ENCODE data around the gene PEX11G. TPM values are rescaled to one million over a fixed set of nuclear protein-coding genes. Genes with fewer than 3 reads are reported as not detected.
A peak's percentile ranks its signal among the peaks of the same experiment; 100 is the strongest.

The PEX11G gene
- total and polyA plus RNA-seq, 9 donors = 0.40 to 6.0 (median 3.7) TPM

DNA sequence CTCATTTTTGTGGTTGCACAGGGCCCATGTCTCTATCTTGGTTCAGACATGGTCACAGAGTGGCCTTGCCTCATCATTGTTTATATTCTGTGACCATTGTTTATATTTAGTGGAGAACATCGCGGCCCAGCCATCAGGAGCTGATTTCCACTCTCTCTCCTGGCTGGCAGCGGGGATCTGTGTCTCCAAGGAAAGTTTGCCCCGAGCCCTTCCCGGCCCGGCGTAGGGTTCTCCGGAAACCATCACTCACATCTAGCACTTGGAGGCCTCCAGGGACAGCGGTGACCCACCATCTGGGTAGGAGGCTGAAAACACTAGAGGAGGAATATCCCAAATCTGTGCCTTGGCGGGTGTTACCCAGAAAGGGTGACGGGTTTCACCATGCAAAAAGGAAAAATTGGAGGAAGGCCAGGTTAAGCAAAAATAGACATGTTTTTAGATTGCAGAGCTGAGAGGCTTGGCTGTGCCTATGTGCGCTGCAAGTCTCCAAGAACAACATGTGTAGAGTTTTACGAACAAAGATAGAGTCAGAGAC, 26.3 kb upstream of the PEX11G start:
- H3K27ac ChIP-seq = peak overlapping the region in 1 of 2 donors; percentile 94
- peaks cover 8% of the 10 kb centered on the region for H3K4me1 ChIP-seq (ENCODE audit: insufficient read depth)
- H3K4me3 ChIP-seq = peak overlapping the region; percentile 58
- TF ChIP-seq, protein P1, sequence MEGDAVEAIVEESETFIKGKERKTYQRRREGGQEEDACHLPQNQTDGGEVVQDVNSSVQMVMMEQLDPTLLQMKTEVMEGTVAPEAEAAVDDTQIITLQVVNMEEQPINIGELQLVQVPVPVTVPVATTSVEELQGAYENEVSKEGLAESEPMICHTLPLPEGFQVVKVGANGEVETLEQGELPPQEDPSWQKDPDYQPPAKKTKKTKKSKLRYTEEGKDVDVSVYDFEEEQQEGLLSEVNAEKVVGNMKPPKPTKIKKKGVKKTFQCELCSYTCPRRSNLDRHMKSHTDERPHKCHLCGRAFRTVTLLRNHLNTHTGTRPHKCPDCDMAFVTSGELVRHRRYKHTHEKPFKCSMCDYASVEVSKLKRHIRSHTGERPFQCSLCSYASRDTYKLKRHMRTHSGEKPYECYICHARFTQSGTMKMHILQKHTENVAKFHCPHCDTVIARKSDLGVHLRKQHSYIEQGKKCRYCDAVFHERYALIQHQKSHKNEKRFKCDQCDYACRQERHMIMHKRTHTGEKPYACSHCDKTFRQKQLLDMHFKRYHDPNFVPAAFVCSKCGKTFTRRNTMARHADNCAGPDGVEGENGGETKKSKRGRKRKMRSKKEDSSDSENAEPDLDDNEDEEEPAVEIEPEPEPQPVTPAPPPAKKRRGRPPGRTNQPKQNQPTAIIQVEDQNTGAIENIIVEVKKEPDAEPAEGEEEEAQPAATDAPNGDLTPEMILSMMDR (IDR thresholded peaks at IDR 0.05) = no peak
- TF ChIP-seq POLR2A (IDR thresholded peaks at IDR 0.05) (no peak), EP300 (IDR thresholded peaks at IDR 0.05) (no peak)
- intact Hi-C loops (cut with DNase I) = no loop called here
- H3K9me3 ChIP-seq = no peaks in the 10 kb centered on the region
- DNase-seq = peak; percentile 63 to 92 (median 81)
- H3K27me3 ChIP-seq = no peaks in the 10 kb centered on the region
- 12 to 24% (median 12%) methylated on average over 13 of the region's 13 CpGs for WGBS, 3 donors
- H3K36me3 ChIP-seq = no peaks in the 10 kb centered on the region

DNA sequence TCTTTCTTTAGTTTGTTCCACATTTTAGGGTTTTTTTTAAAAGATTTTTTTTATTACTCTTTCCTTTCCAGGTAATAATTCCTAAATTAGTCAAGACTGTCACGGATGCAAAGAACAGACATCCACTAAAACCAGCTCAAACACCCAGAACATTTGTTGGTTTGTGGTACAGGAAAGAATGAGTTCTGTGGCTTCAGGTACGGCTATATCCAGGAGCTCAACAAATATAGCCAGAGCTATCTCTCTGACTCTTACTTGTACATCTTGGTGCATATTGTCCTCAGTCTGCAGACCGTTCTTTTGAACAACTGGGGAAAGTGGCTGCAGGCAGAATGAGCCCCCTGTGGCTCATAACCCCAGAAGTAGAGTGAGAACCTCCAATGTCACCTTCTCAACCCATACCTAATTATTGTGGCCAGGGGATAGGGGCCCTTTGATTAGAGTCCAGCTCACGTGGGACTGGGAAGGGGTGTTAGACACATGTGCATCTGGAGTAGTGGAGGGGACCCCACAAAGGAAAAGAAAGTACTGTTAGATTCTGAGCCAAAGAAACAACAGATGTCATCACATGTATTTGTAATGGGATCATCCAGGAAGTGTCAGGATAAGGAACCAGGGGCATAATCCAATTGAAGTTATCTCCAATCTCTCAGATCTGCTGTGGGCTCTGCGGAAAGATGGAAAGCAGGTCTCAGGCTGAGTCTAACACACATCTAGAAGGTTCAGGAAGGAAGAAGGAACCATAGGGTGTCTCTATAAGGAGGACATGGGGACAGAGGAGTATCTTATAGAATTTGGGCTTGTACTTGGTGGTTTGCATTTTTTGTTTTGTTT, 25.2 kb upstream of the PEX11G start:
- no peaks in the 10 kb centered on the region for H3K36me3 ChIP-seq
- intact Hi-C loops (cut with DNase I) = no loop called here
- no peak for DNase-seq
- H3K4me1 ChIP-seq (ENCODE audit: insufficient read depth) = peaks cover 8% of the 10 kb centered on the region
- no peak overlapping the region for H3K27ac ChIP-seq
- no peak overlapping the region for H3K4me3 ChIP-seq
- WGBS, 3 donors = 86 to 89% (median 87%) methylated on average over 5 of the region's 5 CpGs
- TF ChIP-seq, protein P1 (IDR thresholded peaks at IDR 0.05) = no peak
- TF ChIP-seq POLR2A (IDR thresholded peaks at IDR 0.05) = no peak
- no peak for TF ChIP-seq EP300 (IDR thresholded peaks at IDR 0.05)
- no peaks in the 10 kb centered on the region for H3K27me3 ChIP-seq
- no peaks in the 10 kb centered on the region for H3K9me3 ChIP-seq

DNA sequence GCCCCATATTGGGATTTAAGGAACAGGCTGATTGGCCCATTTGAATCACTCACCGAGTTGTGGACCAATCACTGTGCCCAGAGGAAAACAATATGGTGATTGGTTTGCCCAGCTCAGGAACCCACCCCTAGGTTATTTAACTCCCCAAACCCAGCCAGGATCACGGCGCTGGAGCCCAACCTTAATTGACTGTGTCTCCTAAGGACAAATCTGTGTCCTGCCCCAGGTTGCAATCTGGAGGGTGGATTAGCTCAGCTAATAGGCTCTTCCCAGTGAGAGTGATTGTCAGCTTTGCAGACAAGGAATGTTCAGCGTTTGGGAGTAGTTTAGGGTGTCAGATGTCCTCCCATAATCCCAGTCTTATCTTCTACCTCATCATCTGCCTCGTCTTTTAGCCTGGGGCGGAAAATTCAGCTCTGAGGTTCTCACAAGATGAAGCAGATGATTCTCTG, 23.6 kb upstream of the PEX11G start:
- intact Hi-C loops (cut with DNase I) = no loop called here
- DNase-seq = no peak
- Histone ChIP-seq H3K4me1 (ENCODE audit: insufficient read depth) (peaks cover 8% of the 10 kb centered on the region), H3K27ac (no peak overlapping the region), H3K4me3 (no peak overlapping the region), H3K36me3 (no peaks in the 10 kb centered on the region), H3K9me3 (no peaks in the 10 kb centered on the region), H3K27me3 (no peaks in the 10 kb centered on the region)
- 48 to 55% (median 50%) methylated on average over 6 of the region's 6 CpGs for WGBS, 3 donors
- TF ChIP-seq, protein P1 (IDR thresholded peaks at IDR 0.05) = no peak
- no peak for TF ChIP-seq EP300 (IDR thresholded peaks at IDR 0.05)
- no peak for TF ChIP-seq POLR2A (IDR thresholded peaks at IDR 0.05)

DNA sequence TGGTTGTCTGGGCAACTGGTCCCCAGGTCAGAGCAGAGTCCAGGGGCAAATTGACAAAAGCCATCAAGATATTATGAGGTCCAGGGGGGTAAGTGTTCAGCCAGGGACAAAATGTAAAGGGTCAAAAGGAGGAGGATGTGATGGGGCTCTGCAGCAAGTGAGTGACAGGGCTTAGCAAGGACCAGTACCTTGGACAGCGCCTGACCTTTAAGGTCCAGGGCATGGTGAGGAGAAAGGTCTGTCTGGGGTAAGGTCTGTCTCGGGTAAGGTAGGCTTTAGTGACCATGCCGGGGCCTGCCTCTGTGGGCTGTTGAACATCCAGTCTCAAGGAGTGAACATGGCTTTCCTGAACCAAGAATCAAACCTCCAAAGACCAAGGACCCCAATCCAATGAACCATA, 20.8 kb upstream of the PEX11G start:
- H3K4me3 ChIP-seq = no peak overlapping the region
- DNase-seq = no peak
- no peaks in the 10 kb centered on the region for H3K27me3 ChIP-seq
- H3K9me3 ChIP-seq = no peaks in the 10 kb centered on the region
- intact Hi-C loops (cut with DNase I) = no loop called here
- WGBS, 3 donors = 25 to 39% (median 31%) methylated on average over 3 of the region's 3 CpGs
- peaks cover 4% of the 10 kb centered on the region for H3K4me1 ChIP-seq (ENCODE audit: insufficient read depth)
- TF ChIP-seq POLR2A (IDR thresholded peaks at IDR 0.05) (no peak), EP300 (IDR thresholded peaks at IDR 0.05) (no peak)
- TF ChIP-seq, protein P1 (IDR thresholded peaks at IDR 0.05) = no peak
- no peaks in the 10 kb centered on the region for H3K36me3 ChIP-seq
- H3K27ac ChIP-seq = no peak overlapping the region
